ENCODE data around the gene AK8. TPM values are rescaled to one million over a fixed set of nuclear protein-coding genes. Genes with fewer than 3 reads are reported as not detected.

AK8 gene
- total and polyA plus RNA-seq, 2 experiments from 2014 or later, result 0.14 to 0.78 TPM

DNA sequence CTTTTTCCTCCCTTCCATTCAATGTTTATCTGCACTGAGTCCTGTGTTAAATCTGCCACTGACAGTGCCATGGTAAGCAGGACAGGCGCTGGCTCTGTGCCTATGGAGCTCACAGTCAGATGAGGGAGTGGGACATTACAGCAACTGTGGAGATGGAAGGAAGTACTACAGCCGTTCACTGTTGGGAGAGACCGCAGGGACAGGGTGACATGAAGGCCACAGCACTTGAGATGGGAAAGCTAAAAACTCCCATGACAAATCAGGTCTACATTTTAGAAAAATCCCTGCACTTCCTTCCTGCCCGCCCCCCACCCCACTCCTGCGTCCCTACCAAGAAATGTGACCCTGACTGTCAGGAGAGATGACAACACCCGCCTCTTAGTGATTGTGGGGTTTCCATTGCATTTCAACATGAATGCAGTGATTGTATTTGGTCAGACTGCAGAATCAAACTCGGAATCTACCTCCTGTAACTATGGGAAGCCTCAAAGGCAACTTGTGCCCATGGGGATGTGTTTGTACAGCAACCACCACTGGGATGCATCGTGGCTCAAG, 151.4 kb downstream of the AK8 start (continued):
- TF ChIP-seq, protein P1, sequence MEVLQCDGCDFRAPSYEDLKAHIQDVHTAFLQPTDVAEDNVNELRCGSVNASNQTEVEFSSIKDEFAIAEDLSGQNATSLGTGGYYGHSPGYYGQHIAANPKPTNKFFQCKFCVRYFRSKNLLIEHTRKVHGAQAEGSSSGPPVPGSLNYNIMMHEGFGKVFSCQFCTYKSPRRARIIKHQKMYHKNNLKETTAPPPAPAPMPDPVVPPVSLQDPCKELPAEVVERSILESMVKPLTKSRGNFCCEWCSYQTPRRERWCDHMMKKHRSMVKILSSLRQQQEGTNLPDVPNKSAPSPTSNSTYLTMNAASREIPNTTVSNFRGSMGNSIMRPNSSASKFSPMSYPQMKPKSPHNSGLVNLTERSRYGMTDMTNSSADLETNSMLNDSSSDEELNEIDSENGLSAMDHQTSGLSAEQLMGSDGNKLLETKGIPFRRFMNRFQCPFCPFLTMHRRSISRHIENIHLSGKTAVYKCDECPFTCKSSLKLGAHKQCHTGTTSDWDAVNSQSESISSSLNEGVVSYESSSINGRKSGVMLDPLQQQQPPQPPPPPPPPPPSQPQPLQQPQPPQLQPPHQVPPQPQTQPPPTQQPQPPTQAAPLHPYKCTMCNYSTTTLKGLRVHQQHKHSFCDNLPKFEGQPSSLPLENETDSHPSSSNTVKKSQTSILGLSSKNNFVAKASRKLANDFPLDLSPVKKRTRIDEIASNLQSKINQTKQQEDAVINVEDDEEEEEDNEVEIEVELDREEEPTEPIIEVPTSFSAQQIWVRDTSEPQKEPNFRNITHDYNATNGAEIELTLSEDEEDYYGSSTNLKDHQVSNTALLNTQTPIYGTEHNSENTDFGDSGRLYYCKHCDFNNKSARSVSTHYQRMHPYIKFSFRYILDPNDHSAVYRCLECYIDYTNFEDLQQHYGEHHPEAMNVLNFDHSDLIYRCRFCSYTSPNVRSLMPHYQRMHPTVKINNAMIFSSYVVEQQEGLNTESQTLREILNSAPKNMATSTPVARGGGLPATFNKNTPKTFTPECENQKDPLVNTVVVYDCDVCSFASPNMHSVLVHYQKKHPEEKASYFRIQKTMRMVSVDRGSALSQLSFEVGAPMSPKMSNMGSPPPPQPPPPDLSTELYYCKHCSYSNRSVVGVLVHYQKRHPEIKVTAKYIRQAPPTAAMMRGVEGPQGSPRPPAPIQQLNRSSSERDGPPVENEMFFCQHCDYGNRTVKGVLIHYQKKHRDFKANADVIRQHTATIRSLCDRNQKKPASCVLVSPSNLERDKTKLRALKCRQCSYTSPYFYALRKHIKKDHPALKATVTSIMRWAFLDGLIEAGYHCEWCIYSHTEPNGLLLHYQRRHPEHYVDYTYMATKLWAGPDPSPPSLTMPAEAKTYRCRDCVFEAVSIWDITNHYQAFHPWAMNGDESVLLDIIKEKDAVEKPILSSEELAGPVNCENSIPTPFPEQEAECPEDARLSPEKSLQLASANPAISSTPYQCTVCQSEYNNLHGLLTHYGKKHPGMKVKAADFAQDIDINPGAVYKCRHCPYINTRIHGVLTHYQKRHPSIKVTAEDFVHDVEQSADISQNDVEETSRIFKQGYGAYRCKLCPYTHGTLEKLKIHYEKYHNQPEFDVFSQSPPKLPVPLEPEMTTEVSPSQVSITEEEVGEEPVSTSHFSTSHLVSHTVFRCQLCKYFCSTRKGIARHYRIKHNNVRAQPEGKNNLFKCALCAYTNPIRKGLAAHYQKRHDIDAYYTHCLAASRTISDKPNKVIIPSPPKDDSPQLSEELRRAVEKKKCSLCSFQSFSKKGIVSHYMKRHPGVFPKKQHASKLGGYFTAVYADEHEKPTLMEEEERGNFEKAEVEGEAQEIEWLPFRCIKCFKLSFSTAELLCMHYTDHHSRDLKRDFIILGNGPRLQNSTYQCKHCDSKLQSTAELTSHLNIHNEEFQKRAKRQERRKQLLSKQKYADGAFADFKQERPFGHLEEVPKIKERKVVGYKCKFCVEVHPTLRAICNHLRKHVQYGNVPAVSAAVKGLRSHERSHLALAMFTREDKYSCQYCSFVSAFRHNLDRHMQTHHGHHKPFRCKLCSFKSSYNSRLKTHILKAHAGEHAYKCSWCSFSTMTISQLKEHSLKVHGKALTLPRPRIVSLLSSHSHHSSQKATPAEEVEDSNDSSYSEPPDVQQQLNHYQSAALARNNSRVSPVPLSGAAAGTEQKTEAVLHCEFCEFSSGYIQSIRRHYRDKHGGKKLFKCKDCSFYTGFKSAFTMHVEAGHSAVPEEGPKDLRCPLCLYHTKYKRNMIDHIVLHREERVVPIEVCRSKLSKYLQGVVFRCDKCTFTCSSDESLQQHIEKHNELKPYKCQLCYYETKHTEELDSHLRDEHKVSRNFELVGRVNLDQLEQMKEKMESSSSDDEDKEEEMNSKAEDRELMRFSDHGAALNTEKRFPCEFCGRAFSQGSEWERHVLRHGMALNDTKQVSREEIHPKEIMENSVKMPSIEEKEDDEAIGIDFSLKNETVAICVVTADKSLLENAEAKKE (CRISPR knock-in tag; IDR thresholded peaks at IDR 0.05), result no peak
- TF ChIP-seq ZNF331 (CRISPR knock-in tag; IDR thresholded peaks at IDR 0.05; ENCODE audit: low read depth) (no peak), JUNB (IDR thresholded peaks at IDR 0.05; ENCODE audit: unreplicated experiment) (no peak), NANOG (IDR thresholded peaks at IDR 0.05; ENCODE audit: borderline replicate concordance) (no peak), STAT1 (IDR thresholded peaks at IDR 0.05; ENCODE audit: unreplicated experiment) (no peak), POLR2AphosphoS5 (IDR thresholded peaks at IDR 0.05; ENCODE audit: low read depth) (no peak), EZH2phosphoT487 (IDR thresholded peaks at IDR 0.05; ENCODE audit: unreplicated experiment) (no peak)

DNA sequence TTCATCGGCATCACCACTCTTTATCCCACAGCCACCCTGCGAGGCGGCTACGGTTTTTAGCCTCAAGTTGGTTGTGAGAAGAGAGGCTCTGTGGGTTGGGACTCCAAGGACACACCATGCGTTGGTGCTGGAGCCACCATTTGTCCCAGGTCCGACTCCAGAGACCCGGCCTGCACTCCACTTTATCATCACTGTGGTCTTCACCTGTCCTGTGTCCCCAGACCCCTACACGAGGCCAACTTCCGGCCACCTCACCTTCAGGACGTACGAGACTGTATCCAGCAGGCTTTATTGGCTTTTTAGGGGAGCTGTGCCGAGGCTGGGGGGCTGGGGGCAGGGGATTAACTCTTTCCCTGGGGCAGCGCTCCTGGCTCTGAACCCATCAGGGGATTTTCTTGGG, 152.8 kb downstream of the AK8 start:
- Histone ChIP-seq H2AFZ (no peak overlapping the region), H3K4me1 (ENCODE audit: insufficient read depth) (no peaks in the 10 kb centered on the region), H3K4me2 (no peak overlapping the region), H3K9me2 (ENCODE audit: insufficient read depth) (no peaks in the 10 kb centered on the region), H3K27me3 (ENCODE audit: insufficient read depth) (no peaks in the 10 kb centered on the region), H4K20me1 (replicated peaks; ENCODE audit: insufficient read depth) (no peaks in the 10 kb centered on the region), H3K27ac (ENCODE audit: low read depth) (no peak overlapping the region), H3F3A (replicated peaks; ENCODE audit: low read depth) (no peaks in the 10 kb centered on the region), H3K4me3 (no peak overlapping the region), H3K79me2 (replicated peaks; ENCODE audit: insufficient read depth) (no peaks in the 10 kb centered on the region), H3K36me3 (ENCODE audit: insufficient read depth) (no peaks in the 10 kb centered on the region)
- DNase-seq (ENCODE audit: low spot score), result no peak
- Mint-ChIP-seq H3K36me3 (ENCODE audit: low read depth) (no peaks in the 10 kb centered on the region), H3K4me3 (no peak overlapping the region), H3K9me3 (no peaks in the 10 kb centered on the region), H3K4me1 (peaks cover 5% of the 10 kb centered on the region; the same call in 1 of the 3 replicates), H3K27ac (no peak overlapping the region), H3K27me3 (ENCODE audit: insufficient read depth, low read depth, poor library complexity) (peaks cover 10% of the 10 kb centered on the region)
- no peak for ATAC-seq
- TF ChIP-seq, protein P1 (CRISPR knock-in tag; IDR thresholded peaks at IDR 0.05), result no peak
- no peak for TF ChIP-seq EZH2phosphoT487 (IDR thresholded peaks at IDR 0.05; ENCODE audit: unreplicated experiment)
- TF ChIP-seq, protein P2, sequence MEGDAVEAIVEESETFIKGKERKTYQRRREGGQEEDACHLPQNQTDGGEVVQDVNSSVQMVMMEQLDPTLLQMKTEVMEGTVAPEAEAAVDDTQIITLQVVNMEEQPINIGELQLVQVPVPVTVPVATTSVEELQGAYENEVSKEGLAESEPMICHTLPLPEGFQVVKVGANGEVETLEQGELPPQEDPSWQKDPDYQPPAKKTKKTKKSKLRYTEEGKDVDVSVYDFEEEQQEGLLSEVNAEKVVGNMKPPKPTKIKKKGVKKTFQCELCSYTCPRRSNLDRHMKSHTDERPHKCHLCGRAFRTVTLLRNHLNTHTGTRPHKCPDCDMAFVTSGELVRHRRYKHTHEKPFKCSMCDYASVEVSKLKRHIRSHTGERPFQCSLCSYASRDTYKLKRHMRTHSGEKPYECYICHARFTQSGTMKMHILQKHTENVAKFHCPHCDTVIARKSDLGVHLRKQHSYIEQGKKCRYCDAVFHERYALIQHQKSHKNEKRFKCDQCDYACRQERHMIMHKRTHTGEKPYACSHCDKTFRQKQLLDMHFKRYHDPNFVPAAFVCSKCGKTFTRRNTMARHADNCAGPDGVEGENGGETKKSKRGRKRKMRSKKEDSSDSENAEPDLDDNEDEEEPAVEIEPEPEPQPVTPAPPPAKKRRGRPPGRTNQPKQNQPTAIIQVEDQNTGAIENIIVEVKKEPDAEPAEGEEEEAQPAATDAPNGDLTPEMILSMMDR (conservative IDR thresholded peaks at IDR 0.05; ENCODE audit: low read depth in 2 of 2), result no peak

Data from GM23338 (cell line).